ENCODE measurements around the gene NFKB2.

DNA sequence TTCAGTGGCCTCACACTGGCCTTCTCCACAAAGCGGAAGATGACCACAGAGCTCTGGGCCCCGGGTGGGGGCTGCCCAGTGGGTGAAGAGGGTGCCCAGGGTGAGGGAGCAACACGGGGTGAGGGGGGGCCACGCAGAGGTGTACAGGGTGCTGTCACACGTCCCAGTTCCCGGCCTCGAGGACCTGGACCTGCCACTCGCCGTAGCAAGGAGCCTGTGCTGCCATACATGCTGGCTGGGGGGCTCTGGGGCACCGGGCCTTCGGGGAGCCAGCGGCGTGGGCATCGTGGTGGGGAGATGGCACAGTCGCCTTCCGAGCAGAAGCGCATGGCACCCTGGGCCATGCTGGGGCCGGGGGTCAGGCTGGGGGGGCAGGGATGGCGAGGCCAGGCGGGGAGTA is 21.2 kb downstream of the NFKB2 start:
- TF ChIP-seq POLR2A (IDR thresholded peaks at IDR 0.05) = no peak
- TF ChIP-seq, protein P1, sequence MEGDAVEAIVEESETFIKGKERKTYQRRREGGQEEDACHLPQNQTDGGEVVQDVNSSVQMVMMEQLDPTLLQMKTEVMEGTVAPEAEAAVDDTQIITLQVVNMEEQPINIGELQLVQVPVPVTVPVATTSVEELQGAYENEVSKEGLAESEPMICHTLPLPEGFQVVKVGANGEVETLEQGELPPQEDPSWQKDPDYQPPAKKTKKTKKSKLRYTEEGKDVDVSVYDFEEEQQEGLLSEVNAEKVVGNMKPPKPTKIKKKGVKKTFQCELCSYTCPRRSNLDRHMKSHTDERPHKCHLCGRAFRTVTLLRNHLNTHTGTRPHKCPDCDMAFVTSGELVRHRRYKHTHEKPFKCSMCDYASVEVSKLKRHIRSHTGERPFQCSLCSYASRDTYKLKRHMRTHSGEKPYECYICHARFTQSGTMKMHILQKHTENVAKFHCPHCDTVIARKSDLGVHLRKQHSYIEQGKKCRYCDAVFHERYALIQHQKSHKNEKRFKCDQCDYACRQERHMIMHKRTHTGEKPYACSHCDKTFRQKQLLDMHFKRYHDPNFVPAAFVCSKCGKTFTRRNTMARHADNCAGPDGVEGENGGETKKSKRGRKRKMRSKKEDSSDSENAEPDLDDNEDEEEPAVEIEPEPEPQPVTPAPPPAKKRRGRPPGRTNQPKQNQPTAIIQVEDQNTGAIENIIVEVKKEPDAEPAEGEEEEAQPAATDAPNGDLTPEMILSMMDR (IDR thresholded peaks at IDR 0.05) = no peak

Data from Peyer's patch (tissue), 4 donors.